Activated T-helper 1 cell treated with anti-CD3 and anti-CD28 coated beads, Interleukin-12 subunit alpha, Interleukin-12 subunit beta, Interleukin-2, Interleukin-4 antibody, amounts not matched to agents 30 ng/mL and 10 ng/mL and 1 ng/mL, durations not matched to agents 14 hours and 24 hours and 36 hours (primary cell): ENCODE data around the gene FAM50A. TPM values are rescaled to one million over a fixed set of nuclear protein-coding genes. Genes with fewer than 3 reads are reported as not detected.
"Not testable (repeated sequence)": the region's sequence is repeated elsewhere in the genome, so short reads cannot be mapped to it uniquely, and the experiment has no call there.

Experiments used
- DNase-seq: peaks from one replicate; pipeline ENCODE4 v3.0.0; 2021; ENCODE audit warnings: low spot score
- H3K27ac Mint-ChIP-seq: one replicate; pipeline ENCODE4 v1.8.0; 2021; ENCODE audit warnings: mild to moderate bottlenecking, mixed read lengths
- H3K27me3 Mint-ChIP-seq: one replicate; pipeline ENCODE4 v1.8.0; 2022; ENCODE audit warnings: mild to moderate bottlenecking, moderate library complexity, mixed read lengths; ENCODE audit not compliant: insufficient read depth
- H3K36me3 Mint-ChIP-seq: one replicate; pipeline ENCODE4 v1.8.0; 2021; ENCODE audit warnings: low read depth, mixed read lengths
- H3K4me1 Mint-ChIP-seq: one replicate; pipeline ENCODE4 v1.8.0; 2021; ENCODE audit warnings: low read depth, mixed read lengths
- H3K4me3 Mint-ChIP-seq: one replicate; pipeline ENCODE4 v1.8.0; 2021; ENCODE audit warnings: mild to moderate bottlenecking, moderate library complexity, mixed read lengths
- H3K9me3 Mint-ChIP-seq: one replicate; pipeline ENCODE4 v1.8.0; 2021; ENCODE audit warnings: mixed read lengths
- intact Hi-C: fragments of 100-400 bp; cut with micrococcal nuclease; formaldehyde crosslinking; loops from one replicate; pipeline ENCODE4 v1.15.1; 2024
- total RNA-seq: library from RNA; stranded (reverse); gene quantifications from 2 replicates; pipeline ENCODE4 v1.2.3, GENCODE V29; 2022

The FAM50A gene
- total RNA-seq, 1 donor from 2014 or later, result 95.4 TPM

DNA sequence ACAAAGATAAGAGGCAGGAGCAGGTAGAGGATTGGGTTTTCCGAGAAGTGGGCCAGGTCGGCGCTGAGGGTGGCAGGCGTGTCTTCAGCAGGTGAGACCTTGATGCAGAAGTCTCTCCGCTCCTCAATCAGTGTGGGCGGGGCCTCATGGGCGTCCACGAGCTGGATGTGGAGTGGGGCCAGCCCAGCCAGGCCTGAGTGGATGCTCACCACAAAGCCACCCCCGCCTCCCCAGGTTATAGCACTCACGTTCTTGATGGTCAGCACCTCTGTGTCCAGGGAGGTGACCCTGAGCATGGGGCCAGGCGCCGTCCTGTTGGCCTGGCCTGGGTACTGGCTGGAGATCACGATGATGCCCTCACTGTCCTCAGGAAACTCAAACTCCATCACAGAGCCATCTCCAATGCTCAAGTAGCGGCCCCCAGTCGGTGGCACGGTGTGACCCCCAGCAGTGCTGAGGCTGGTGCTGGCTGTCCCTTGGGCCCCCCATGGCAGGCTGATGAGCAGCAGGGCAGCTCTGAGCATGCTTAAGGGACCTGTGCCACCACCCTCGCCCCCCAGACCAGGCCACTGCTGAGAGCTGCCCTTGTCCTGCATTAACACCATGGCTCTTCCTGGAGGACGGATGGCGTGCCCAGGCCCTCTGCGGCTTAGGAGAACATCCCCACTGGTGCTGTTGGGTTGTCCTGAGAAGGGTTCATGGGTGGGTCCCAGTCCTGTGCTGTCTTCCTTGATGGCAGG lies 44.6 kb downstream of the FAM50A start:
- H3K9me3 Mint-ChIP-seq, result no peaks in the 10 kb centered on the region
- H3K36me3 Mint-ChIP-seq, result peaks cover 8% of the 10 kb centered on the region
- peaks cover 11% of the 10 kb centered on the region for H3K4me1 Mint-ChIP-seq
- DNase-seq, result no peak
- intact Hi-C loops, result no loop called here
- H3K27me3 Mint-ChIP-seq, result no peaks in the 10 kb centered on the region
- H3K4me3 Mint-ChIP-seq, result peak overlapping the region; percentile 30
- H3K27ac Mint-ChIP-seq, result no peak overlapping the region

DNA sequence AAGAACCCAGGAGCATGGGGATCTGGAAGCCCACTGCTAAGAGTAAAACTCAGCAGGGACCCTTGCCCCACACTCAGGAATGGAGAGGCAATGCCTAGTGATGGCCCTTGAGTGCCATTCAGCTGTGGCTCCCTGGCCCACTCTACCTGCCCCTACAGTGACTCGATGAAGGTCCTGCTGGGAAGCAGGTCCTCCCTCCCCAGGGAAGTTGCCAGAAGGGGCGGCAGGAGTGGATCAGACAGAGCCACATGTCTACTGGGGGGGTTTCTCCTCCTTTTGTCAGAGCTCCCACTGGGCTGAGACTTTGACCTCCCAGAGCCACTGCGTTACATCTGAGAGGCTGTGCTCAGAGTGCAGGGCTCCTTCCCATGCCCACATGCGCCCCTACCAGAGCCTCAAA lies 45.2 kb downstream of the FAM50A start:
- H3K4me3 Mint-ChIP-seq, result peak overlapping the region; percentile 90
- no peaks in the 10 kb centered on the region for H3K27me3 Mint-ChIP-seq
- H3K4me1 Mint-ChIP-seq, result peaks cover 10% of the 10 kb centered on the region
- no peaks in the 10 kb centered on the region for H3K9me3 Mint-ChIP-seq
- peaks cover 5% of the 10 kb centered on the region for H3K36me3 Mint-ChIP-seq
- intact Hi-C loops, result no loop called here
- no peak for DNase-seq
- H3K27ac Mint-ChIP-seq, result no peak overlapping the region

DNA sequence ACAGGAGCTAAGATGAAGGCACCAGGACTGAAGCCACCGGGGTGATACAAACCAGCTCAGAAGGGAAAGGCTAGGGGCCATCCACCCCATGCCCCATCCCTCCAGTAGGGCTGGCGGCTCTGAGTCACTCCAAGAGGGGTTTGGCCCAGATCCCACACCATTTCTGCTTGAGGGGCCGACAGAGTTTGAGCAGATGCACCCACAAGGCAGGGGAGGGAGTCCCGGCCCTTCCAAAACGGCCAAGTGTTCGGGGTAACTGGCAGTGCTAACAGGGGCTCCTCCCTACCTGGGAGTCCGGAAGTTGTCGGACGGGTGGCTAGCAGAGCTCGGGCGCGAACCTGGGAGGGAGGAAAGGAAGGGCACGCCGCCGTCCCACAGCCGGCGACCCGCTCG lies 46.1 kb downstream of the FAM50A start:
- peak overlapping the region; percentile 90 for H3K4me3 Mint-ChIP-seq
- H3K27ac Mint-ChIP-seq, result peak overlapping the region; percentile 83
- intact Hi-C loops, result loop anchor here (1.0 to 5.0 kb wide), 8 partner anchors 11 to 393 kb away; partner anchors contain the start of genes FAM3A, IKBKG, LAGE3 and MECP2
- DNase-seq, result no peak
- peaks cover 10% of the 10 kb centered on the region for H3K4me1 Mint-ChIP-seq
- no peaks in the 10 kb centered on the region for H3K9me3 Mint-ChIP-seq
- H3K36me3 Mint-ChIP-seq, result peaks cover 5% of the 10 kb centered on the region
- H3K27me3 Mint-ChIP-seq, result no peaks in the 10 kb centered on the region

DNA sequence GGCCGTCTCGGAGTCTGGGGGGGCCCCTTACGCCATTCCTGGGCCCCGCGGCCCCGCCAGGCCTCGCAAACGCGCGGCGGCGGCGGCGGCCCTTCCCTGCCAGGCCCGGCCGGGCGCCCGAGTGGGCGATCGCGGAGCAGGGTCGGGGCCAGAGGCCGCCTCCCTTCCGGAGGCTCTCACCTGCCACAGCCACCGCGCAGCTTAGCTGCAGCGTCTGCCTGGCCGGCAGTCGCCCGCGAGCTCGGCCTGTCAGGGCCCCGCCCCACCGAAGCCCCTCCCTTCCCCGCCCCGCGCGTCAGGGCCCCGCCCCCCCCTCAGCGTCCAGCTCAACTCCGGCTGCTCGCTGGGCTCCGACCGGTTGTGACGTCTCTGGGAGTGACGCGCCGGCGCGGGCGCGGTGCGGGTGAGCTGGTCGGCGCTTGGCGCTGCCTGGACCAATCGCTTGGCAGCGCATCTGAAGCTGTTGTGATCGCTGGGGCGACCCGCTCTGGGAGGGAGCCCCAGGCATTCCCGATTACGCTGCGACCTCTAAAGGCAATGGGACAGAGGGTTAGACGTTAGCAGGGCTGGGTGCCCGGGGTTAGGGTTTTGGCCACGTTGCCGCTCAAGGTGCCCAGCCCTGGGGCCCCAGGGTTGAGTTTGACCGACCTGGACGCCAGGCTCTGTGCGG lies 46.6 kb downstream of the FAM50A start, which contains the start of gene SLC10A3:
Gene SLC10A3, minus strand, starts transcription at position 216 of the 670 bp plus-strand sequence. CDS start 1,689 bp downstream, outside the sequence.
- Mint-ChIP-seq H3K27me3 (no peaks in the 10 kb centered on the region), H3K9me3 (no peaks in the 10 kb centered on the region), H3K4me3 (peak within 1 kb of the TSS; percentile 90), H3K27ac (peak within 1 kb of the TSS; percentile 92), H3K36me3 (peaks cover 5% of the 10 kb centered on the region), H3K4me1 (peaks cover 10% of the 10 kb centered on the region)
- peak; percentile 85 for DNase-seq
- intact Hi-C loops, result loop anchor here (1.0 to 5.0 kb wide), 8 partner anchors 11 to 393 kb away; partner anchors contain the start of genes FAM3A, IKBKG, LAGE3 and MECP2

DNA sequence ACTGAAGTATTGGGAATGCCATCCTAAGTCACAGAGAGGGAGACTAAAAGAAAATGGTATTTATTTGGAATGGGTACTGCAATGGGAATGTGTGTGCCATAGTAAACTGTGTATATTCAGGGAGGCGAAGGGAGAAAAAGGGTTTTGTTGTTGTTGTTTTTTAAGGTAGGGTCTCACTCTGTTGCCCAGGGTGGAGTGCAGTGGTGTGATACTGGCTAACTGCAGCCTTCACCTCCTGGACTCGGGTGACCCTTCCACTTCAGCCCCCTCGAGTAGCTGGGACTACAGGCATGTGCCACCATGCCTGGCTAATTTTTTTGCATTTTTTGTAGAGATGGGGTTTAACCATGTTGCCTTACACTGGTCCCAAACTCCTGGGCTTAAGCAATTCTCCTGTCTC lies 50.8 kb downstream of the FAM50A start:
- H3K4me1 Mint-ChIP-seq, result peaks cover 2% of the 10 kb centered on the region
- H3K9me3 Mint-ChIP-seq, result no peaks in the 10 kb centered on the region
- no peak for DNase-seq
- H3K4me3 Mint-ChIP-seq, result no peak overlapping the region
- no peak overlapping the region for H3K27ac Mint-ChIP-seq
- H3K27me3 Mint-ChIP-seq, result no peaks in the 10 kb centered on the region
- intact Hi-C loops, result loop anchor here (5.0 kb wide), 1 partner anchor 38 kb away; no protein-coding TSS in a partner anchor
- H3K36me3 Mint-ChIP-seq, result no peaks in the 10 kb centered on the region

DNA sequence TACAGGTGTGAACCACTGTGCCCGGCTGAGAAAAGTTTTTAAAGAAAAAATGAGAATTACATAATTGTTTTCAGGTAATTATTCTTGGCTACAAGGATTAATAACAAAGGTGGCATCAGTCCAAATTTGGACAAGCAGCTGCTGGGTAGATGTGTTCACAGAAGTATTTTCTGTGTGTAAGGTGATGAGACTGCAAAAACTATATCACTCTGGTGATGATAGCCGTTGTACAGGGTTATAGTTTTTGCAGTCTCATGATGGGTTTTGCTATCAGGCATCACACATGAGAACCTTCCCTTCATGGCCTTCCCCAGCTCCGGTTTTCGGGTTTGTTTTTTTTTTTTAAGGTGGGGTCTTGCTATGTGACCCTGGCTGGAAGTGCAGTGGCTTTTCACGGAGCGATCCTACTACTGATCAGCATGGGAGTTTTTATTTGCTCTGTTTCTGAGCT lies 51.6 kb downstream of the FAM50A start:
- H3K27ac Mint-ChIP-seq, result no peak overlapping the region
- no peak for DNase-seq
- H3K4me3 Mint-ChIP-seq, result no peak overlapping the region
- no peaks in the 10 kb centered on the region for H3K27me3 Mint-ChIP-seq
- H3K9me3 Mint-ChIP-seq, result no peaks in the 10 kb centered on the region
- intact Hi-C loops, result no loop called here
- H3K36me3 Mint-ChIP-seq, result no peaks in the 10 kb centered on the region
- no peaks in the 10 kb centered on the region for H3K4me1 Mint-ChIP-seq

DNA sequence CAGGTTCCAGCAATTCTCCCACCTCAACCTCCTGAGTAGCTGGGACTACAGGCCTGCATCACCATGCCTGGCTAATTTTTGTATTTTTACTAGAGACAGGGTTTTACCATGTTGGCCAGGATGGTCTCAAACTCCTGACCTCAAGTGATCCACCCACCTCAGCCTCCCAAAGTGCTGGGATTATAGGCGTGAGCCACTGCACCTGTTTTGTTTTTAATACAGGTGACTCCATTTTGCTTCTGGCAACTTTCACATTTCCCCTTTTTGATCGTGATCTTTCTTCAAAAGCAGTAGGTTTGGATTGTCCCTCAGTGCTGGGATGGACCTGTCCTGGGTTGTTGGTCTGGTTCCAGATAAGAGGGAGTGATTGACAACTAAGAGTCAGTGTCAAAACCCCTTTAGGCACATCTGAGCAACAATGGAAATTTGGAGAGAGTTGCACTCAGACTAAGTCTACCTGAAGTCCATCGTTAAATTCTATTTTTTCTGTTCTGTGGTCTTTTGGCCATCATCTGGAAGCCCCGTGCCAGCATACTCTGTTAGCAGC lies 52.7 kb downstream of the FAM50A start:
- H3K36me3 Mint-ChIP-seq, DNase-seq, H3K27me3 Mint-ChIP-seq, H3K9me3 Mint-ChIP-seq, H3K4me3 Mint-ChIP-seq, H3K4me1 Mint-ChIP-seq, intact Hi-C loops, H3K27ac Mint-ChIP-seq: not testable (repeated sequence)

Other genes with a start within 250 kb of the FAM50A start
- not detected in 2 replicates for gene OPN1MW2, start 224.4 kb upstream of the FAM50A start, total RNA-seq
- not detected in 2 replicates for gene OPN1MW3, start 186.6 kb upstream of the FAM50A start, total RNA-seq
- gene TEX28, start 149.0 kb upstream of the FAM50A start, total RNA-seq, result not detected in 2 replicates
- gene TKTL1, start 148.3 kb upstream of the FAM50A start, total RNA-seq, result 0.12 and 0.34 TPM in 2 replicates
- gene FLNA, start 69.5 kb upstream of the FAM50A start, total RNA-seq, result 854 and 873 TPM in 2 replicates
- gene EMD, start 64.8 kb upstream of the FAM50A start, total RNA-seq, result 83.3 and 85.5 TPM in 2 replicates
- gene RPL10, start 45.8 kb upstream of the FAM50A start, total RNA-seq, result 2,208 and 2,261 TPM in 2 replicates
- gene DNASE1L1, start 34.9 kb upstream of the FAM50A start, total RNA-seq, result 12.4 and 14.5 TPM in 2 replicates
- 65.2 and 69.2 TPM in 2 replicates for gene TAFAZZIN, start 32.6 kb upstream of the FAM50A start, total RNA-seq
- gene ATP6AP1, start 15.5 kb upstream of the FAM50A start, total RNA-seq, result 49.8 and 54.3 TPM in 2 replicates
- gene GDI1, start 7.0 kb upstream of the FAM50A start, total RNA-seq, result 110 and 113 TPM in 2 replicates
- 45.4 and 61.1 TPM in 2 replicates for gene PLXNA3, start 14.1 kb downstream of the FAM50A start, total RNA-seq
- gene LAGE3, start 35.1 kb downstream of the FAM50A start, total RNA-seq, result 60.3 and 63.2 TPM in 2 replicates
- 59.2 and 63.5 TPM in 2 replicates for gene UBL4A, start 42.5 kb downstream of the FAM50A start, total RNA-seq
- 19.9 and 23.1 TPM in 2 replicates for gene SLC10A3, start 46.5 kb downstream of the FAM50A start, total RNA-seq
- gene FAM3A, start 72.1 kb downstream of the FAM50A start, total RNA-seq, result 35.9 and 40.1 TPM in 2 replicates
- gene G6PD, start 102.7 kb downstream of the FAM50A start, total RNA-seq, result 72.4 and 74.8 TPM in 2 replicates
- gene IKBKG, start 103.5 kb downstream of the FAM50A start, total RNA-seq, result 40.7 and 41.2 TPM in 2 replicates
- gene CTAG1A, start 141.0 kb downstream of the FAM50A start, total RNA-seq, result not detected in 2 replicates
- not detected in 2 replicates for gene CTAG1B, start 175.1 kb downstream of the FAM50A start, total RNA-seq
- not detected in 2 replicates for gene CTAG2, start 209.4 kb downstream of the FAM50A start, total RNA-seq